Epithelial cell of proximal tubule (primary cell): ENCODE measurements around the gene WDFY4. TPM values are rescaled to one million over a fixed set of nuclear protein-coding genes. Genes with fewer than 3 reads are reported as not detected.

Source experiments
- DNase-seq: peaks from one replicate; pipeline ENCODE4 v3.0.0-alpha.2; 2011; ENCODE audit warnings: low read depth
- H3K4me3 ChIP-seq: 2 replicates; pipeline ENCODE4 v1.5.1; 2011; ENCODE audit warnings: low read depth, mild to moderate bottlenecking, low read length
- total RNA-seq: library from RNA; depleted of rRNA; stranded (reverse); fragments of >200 nt; gene quantifications from 2 replicates; pipeline ENCODE4 v1.2.3, GENCODE V29; 2015
- TF ChIP-seq, protein P1 (sequence below): conservative IDR thresholded peaks from 2 replicates; pipeline ENCODE4 v1.5.1; 2012; ENCODE audit warnings: low read depth, mild to moderate bottlenecking, low read length

WDFY4 gene
- total RNA-seq, 1 donor from 2014 or later, result not detected

DNA sequence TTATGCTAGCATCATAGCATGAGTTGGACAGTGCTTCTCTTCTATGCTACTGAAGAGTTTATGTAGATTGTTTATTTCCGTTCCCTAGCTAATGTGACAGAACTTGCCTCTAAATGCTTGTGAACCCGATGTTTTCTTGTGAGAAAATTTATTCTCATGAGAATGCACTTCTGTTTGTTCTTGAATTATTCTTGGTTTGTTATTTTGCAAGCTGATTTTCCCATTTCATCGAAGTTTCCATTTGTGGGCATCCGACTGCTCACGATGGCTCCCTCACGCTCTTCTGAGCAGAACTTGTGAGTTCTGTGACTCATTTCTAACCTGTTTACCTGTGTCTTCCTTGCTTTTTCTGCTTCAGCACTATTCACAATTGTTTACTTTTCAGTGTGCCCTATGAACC lies 59.9 kb downstream of the WDFY4 start:
- DNase-seq, result no peak
- H3K4me3 ChIP-seq, result no peak overlapping the region
- TF ChIP-seq, protein P1, sequence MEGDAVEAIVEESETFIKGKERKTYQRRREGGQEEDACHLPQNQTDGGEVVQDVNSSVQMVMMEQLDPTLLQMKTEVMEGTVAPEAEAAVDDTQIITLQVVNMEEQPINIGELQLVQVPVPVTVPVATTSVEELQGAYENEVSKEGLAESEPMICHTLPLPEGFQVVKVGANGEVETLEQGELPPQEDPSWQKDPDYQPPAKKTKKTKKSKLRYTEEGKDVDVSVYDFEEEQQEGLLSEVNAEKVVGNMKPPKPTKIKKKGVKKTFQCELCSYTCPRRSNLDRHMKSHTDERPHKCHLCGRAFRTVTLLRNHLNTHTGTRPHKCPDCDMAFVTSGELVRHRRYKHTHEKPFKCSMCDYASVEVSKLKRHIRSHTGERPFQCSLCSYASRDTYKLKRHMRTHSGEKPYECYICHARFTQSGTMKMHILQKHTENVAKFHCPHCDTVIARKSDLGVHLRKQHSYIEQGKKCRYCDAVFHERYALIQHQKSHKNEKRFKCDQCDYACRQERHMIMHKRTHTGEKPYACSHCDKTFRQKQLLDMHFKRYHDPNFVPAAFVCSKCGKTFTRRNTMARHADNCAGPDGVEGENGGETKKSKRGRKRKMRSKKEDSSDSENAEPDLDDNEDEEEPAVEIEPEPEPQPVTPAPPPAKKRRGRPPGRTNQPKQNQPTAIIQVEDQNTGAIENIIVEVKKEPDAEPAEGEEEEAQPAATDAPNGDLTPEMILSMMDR, result no peak

DNA sequence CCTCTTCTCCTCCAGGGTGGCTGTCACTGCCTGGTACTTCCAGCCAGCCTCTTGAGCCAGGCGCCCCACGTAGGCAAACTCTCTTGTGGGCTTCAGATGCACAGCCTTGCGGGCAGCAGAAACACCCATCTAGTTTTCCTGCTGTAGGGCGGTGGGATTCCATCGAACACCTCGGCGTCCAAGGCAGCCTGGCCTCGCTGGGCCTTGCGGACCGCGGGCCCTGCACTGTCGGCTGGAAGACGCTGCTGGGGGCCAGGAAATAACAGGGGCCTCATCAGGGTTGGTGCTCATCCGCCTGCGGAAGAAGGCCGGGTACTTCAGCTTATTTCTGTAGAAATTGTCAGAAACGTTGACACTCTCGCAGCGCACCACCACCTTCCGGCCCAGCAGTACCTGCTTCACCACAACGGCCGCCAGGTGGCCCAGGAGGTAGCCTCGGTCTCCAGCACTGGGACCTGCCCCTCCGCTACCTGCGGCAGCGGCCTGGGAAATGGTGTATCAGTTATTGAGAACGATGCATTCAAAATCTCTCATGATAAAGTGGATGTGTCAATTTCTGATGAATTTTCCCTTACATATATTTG lies 61.1 kb downstream of the WDFY4 start:
- H3K4me3 ChIP-seq, result no peak overlapping the region
- DNase-seq, result no peak
- TF ChIP-seq, protein P1, result no peak

DNA sequence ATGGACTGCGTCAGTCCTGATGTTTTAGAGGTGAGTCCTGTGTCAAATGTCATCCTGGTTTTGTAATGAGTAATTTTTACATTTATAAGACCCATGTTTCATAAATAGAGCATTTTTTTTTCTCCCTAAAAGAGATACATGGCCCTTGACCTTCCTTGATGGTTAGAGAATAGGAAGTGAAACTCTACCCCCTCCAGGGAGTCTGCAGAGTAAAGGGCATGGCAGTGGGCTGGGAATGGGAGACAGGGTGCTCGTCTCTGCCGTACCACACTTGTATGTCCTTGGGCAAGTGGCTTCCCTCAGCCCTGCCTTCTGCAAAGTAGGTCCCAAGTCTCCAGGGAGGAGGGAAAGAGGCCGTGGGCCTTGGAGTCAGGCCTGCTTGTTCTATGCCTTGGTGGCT lies 63.9 kb downstream of the WDFY4 start:
- DNase-seq, result no peak
- TF ChIP-seq, protein P1, result no peak

DNA sequence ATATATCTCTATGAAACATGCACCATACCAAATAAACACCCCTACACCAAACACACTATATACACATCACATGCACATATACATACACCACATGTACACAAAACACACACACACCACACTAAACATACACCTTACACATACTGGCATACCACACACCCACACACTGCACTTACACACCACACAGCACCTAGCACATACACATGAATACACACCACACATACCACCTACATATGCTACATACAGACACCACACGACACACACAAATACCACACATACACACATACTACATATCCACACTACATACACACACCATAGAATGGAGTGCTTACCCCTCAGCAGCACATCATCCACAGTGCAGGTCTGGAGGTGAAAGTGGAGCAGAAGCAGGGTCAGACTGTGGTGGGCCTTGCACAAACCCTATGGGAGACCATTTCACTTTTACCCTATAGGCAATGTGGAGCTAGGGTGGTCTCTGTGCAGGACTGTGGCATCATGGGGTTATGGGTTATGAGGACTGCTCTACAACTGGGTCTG lies 64.6 kb downstream of the WDFY4 start:
- TF ChIP-seq, protein P1, result no peak
- DNase-seq, result no peak
- no peak overlapping the region for H3K4me3 ChIP-seq

More for the DNA sequence above, 63.9 kb downstream of the WDFY4 start:
- H3K4me3 ChIP-seq, result no peak overlapping the region

DNA sequence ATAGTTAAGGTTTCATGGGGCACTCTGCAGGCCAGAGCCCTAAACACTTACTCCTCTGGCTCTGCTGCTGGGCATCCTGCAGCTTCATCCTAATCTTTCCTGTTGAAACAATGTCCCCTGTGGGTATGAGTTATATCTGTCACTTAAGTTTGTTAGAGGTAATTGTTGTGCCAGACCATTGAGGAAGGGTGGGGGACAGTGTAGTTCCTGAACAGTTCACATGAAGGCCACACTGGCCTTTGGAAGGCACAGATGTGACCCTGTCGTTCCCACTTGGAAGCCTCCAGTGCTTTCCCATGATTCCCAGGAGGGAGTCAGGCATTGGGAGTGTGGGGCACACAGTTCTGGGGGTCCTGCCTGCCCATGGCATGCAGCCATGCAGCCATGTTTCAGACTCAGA lies 65.3 kb downstream of the WDFY4 start:
- TF ChIP-seq, protein P1, result no peak
- H3K4me3 ChIP-seq, result no peak overlapping the region
- DNase-seq, result no peak

DNA sequence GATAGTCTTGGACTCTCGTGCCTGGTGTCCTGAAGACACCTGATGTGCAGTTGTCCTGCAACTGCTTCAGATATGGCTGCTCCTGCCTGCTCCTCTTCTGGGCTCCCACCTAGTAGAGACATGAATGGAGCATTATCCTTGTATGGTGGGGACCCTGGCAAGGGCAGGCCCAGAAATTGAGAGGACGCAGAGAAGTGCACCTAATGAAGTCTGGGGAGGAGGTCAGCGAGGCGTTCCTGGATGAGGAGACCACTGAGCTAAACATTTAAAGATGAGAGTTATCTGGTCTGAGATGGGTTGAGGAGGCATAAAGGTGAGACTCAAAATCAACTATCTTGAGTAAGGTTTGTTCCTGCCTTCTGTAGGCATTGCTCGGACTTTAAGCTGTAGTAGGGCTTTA lies 66.3 kb downstream of the WDFY4 start:
- H3K4me3 ChIP-seq, result no peak overlapping the region
- no peak for DNase-seq
- TF ChIP-seq, protein P1, result no peak

DNA sequence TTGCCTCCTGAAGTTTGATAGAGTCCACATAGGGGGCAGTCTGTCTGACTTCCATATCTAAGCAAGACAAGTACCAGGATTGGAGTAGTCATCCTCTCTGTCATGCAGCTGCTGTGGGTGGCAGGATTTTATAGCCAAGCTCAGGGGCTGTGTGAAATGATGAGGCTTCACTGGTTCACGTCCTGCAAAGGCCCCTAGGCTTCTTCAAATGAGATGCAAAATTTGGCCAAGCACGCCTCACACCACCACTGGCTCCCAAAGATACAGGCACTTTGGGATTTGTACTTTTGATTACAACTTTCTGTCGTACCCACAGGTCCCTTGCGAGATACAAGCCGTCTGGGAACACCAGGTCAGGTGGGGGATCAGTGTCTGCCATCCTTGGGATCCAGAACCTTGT lies 67.1 kb downstream of the WDFY4 start:
- no peak for DNase-seq
- TF ChIP-seq, protein P1, result no peak
- H3K4me3 ChIP-seq, result no peak overlapping the region
